ENCODE data around the gene GPR15.

DNA sequence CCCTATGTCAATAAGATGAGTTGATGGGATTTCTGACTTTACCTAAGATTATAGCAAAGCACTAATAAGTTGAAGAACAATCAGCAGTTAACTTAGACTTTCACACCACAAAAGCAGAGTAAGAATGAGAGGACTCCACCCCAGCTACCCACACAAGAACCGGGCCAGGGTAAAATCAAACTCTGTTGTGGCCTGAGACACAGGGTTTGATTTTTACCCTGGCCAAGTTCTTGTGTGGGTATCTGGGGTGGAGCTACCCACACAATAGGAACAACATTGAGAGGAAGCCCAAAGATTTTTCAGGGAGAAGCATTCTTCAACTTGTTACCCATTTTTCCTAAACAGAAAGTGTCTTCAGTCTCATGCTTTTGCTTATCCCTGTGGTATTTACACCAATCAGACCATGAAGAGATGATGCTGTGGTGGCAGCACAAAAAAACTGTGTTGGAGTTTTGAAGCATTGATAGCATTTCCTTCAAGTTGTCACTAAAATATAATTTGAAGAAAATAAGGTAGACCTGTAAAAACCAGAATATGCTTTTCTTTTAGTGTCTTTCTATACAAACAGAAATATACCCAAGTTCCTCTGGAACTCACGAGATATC, 36.0 kb downstream of the GPR15 start:
- TF ChIP-seq, protein P1, sequence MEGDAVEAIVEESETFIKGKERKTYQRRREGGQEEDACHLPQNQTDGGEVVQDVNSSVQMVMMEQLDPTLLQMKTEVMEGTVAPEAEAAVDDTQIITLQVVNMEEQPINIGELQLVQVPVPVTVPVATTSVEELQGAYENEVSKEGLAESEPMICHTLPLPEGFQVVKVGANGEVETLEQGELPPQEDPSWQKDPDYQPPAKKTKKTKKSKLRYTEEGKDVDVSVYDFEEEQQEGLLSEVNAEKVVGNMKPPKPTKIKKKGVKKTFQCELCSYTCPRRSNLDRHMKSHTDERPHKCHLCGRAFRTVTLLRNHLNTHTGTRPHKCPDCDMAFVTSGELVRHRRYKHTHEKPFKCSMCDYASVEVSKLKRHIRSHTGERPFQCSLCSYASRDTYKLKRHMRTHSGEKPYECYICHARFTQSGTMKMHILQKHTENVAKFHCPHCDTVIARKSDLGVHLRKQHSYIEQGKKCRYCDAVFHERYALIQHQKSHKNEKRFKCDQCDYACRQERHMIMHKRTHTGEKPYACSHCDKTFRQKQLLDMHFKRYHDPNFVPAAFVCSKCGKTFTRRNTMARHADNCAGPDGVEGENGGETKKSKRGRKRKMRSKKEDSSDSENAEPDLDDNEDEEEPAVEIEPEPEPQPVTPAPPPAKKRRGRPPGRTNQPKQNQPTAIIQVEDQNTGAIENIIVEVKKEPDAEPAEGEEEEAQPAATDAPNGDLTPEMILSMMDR (IDR thresholded peaks at IDR 0.05; ENCODE audit: low read depth, low read length): no peak
- no peak for TF ChIP-seq EZH2phosphoT487 (IDR thresholded peaks at IDR 0.05; ENCODE audit: low read depth)

Measured in OCI-LY3 (cell line).